ENCODE measurements around the gene PLA2G4F. TPM values are rescaled to one million over a fixed set of nuclear protein-coding genes. Genes with fewer than 3 reads are reported as not detected.

PLA2G4F gene
- total RNA-seq, 1 experiment from 2014 or later = not detected

DNA sequence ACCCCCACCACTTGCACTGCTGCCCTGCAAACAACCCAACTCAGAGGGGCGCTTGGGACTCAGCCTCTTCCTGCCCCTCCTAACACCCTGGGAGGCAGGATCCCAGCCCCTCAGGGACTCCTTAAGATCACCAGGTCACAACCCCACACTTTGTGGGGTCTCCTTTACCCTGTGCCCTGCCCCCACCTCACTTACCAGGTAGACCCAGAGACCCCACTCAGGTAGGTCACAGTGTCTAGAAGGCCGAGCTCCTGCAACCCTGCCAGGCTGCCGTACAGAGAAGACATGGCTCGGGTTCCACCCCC lies 9.1 kb downstream of the PLA2G4F start:
- no peak overlapping the region for H3K4ac ChIP-seq (ENCODE audit: low read depth, low read length)
- H3K4me2 ChIP-seq (ENCODE audit: insufficient read depth, insufficient read length, low read length) = no peak overlapping the region
- H2BK120ac ChIP-seq (ENCODE audit: low read depth, low read length, poor library complexity, severe bottlenecking) = no peak overlapping the region
- DNase-seq = peak; percentile 25
- no peak overlapping the region for H2BK15ac ChIP-seq (ENCODE audit: low read depth, low read length)
- H3K4me1 ChIP-seq (ENCODE audit: insufficient read depth, low read length) = no peaks in the 10 kb centered on the region
- H3K79me1 ChIP-seq (ENCODE audit: insufficient read depth, low read depth, low read length, poor library complexity, severe bottlenecking) = no peaks in the 10 kb centered on the region
- no peak overlapping the region for H3K9ac ChIP-seq (ENCODE audit: extremely low read depth, insufficient read length, low read length)
- no peaks in the 10 kb centered on the region for H3K23me2 ChIP-seq (ENCODE audit: insufficient read length, low read depth, low read length, poor library complexity, severe bottlenecking)
- H3K23ac ChIP-seq (ENCODE audit: insufficient read length, low read depth, low read length) = no peak overlapping the region
- H3K27ac Mint-ChIP-seq = no peak overlapping the region; a peak in 1 of 7 replicates
- no peaks in the 10 kb centered on the region for H3K9me3 Mint-ChIP-seq
- H3K27me3 ChIP-seq (ENCODE audit: insufficient read depth, low read length) = no peaks in the 10 kb centered on the region
- H3K27me3 Mint-ChIP-seq (ENCODE audit: low read depth) = peaks cover 5% of the 10 kb centered on the region; the same call in 1 of the 2 replicates
- no peaks in the 10 kb centered on the region for H4K20me1 ChIP-seq (ENCODE audit: control insufficient read depth, insufficient read depth, insufficient read length)
- H2BK20ac ChIP-seq (ENCODE audit: low read depth, low read length, poor library complexity, severe bottlenecking) = no peak overlapping the region
- H3K9me3 ChIP-seq (ENCODE audit: control insufficient read depth, low read depth, low read length) = no peaks in the 10 kb centered on the region
- H2AFZ ChIP-seq (ENCODE audit: low read length) = no peak overlapping the region
- no peak overlapping the region for H4K8ac ChIP-seq (replicated peaks; ENCODE audit: insufficient read length, low read depth, low read length)
- H3K27ac ChIP-seq (ENCODE audit: insufficient read length, low read depth, low read length) = no peak overlapping the region
- no peak overlapping the region for H3K18ac ChIP-seq (ENCODE audit: insufficient read length, low read depth, low read length)
- WGBS (ENCODE audit: extremely low coverage, insufficient read length, low lambda C conversion rate) = no CpG with 5 or more reads among the region's 4 CpGs
- H3K36me3 Mint-ChIP-seq (ENCODE audit: insufficient read depth in 1 of 3, low read depth in 3 of 3) = peaks cover 0 to 2% (median 0%) of the 10 kb centered on the region in 3 experiments; a peak in 1 of 7 replicates
- H3K79me2 ChIP-seq (ENCODE audit: insufficient read depth, low read length) = no peaks in the 10 kb centered on the region
- no peak overlapping the region for H3T11ph ChIP-seq (ENCODE audit: low read length)
- H2BK12ac ChIP-seq (ENCODE audit: insufficient read length, low read depth, low read length) = no peak overlapping the region
- no peak overlapping the region for H2BK5ac ChIP-seq (ENCODE audit: insufficient read length, low read length)
- H3K56ac ChIP-seq (ENCODE audit: insufficient read length, low read depth, low read length) = no peak overlapping the region
- peaks cover 3 to 8% of the 10 kb centered on the region in 2 experiments; a peak in 2 of 4 replicates for H3K4me1 Mint-ChIP-seq
- H3K14ac ChIP-seq (ENCODE audit: insufficient read depth, low read length) = no peak overlapping the region; the same call in 1 of the 2 replicates
- H2AK5ac ChIP-seq (ENCODE audit: insufficient read length, low read length) = no peak overlapping the region
- H3K4me3 Mint-ChIP-seq = no peak overlapping the region
- H4K91ac ChIP-seq (ENCODE audit: insufficient read length, low read depth, low read length) = no peak overlapping the region
- H4K5ac ChIP-seq (ENCODE audit: insufficient read length, low read depth, low read length) = no peak overlapping the region
- TF ChIP-seq, protein P1, sequence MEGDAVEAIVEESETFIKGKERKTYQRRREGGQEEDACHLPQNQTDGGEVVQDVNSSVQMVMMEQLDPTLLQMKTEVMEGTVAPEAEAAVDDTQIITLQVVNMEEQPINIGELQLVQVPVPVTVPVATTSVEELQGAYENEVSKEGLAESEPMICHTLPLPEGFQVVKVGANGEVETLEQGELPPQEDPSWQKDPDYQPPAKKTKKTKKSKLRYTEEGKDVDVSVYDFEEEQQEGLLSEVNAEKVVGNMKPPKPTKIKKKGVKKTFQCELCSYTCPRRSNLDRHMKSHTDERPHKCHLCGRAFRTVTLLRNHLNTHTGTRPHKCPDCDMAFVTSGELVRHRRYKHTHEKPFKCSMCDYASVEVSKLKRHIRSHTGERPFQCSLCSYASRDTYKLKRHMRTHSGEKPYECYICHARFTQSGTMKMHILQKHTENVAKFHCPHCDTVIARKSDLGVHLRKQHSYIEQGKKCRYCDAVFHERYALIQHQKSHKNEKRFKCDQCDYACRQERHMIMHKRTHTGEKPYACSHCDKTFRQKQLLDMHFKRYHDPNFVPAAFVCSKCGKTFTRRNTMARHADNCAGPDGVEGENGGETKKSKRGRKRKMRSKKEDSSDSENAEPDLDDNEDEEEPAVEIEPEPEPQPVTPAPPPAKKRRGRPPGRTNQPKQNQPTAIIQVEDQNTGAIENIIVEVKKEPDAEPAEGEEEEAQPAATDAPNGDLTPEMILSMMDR (conservative IDR thresholded peaks at IDR 0.05) = no peak
